GM18520 (cell line): ENCODE measurements around the gene ZNF460.

Source experiments
- ATAC-seq: cut with Tn5 transposase; IDR thresholded peaks from one replicate; pipeline ENCODE4 v1.9.1; 2021; ENCODE audit not compliant: unreplicated experiment

Gene ZNF460

GRCh38 chr19:57338877-57339276, 58.6 kb downstream of the ZNF460 start:
- ATAC-seq = no peak

- ATAC-seq = no peak
Observed at GRCh38 chr19:57342582-57342981, 62.3 kb downstream of the ZNF460 start.
